A673 (cell line): ENCODE measurements around the gene PLTP.

Experiments
- EZH2 ChIP-seq: fragments of 200-600 bp; sonication (generic); IDR thresholded peaks from 2 replicates; pipeline ENCODE4 v1.6.1; 2017; ENCODE audit warnings: borderline replicate concordance, low read depth, mild to moderate bottlenecking, mixed read lengths, antibody characterized with exemption, low read length; ENCODE audit not compliant: poor library complexity, severe bottlenecking
- TF ChIP-seq, protein P1 (sequence below): fragments of 300-800, 200-600 bp; sonication (generic); conservative IDR thresholded peaks from 2 replicates; pipeline ENCODE4 v1.5.1; 2017; ENCODE audit warnings: low read depth, mild to moderate bottlenecking, antibody characterized with exemption, low read length, moderate library complexity, mixed read lengths

DNA sequence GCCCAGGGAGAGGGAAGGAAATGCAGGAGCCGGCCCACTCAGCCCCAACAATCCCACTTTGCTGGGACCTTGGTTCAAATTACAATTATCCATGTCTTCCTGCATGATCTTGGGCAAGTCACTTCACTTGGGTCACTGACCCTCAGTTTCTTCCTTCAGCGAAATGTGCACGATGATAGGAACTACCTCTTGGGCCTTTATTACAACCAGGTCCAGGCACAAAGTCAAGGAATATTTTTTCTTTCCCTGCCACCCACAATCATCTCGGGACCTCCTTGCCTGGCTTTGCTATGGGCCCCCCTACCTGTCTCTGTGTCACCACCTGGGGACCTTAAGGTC is 358 bp upstream of the PLTP start:
- TF ChIP-seq, protein P1, sequence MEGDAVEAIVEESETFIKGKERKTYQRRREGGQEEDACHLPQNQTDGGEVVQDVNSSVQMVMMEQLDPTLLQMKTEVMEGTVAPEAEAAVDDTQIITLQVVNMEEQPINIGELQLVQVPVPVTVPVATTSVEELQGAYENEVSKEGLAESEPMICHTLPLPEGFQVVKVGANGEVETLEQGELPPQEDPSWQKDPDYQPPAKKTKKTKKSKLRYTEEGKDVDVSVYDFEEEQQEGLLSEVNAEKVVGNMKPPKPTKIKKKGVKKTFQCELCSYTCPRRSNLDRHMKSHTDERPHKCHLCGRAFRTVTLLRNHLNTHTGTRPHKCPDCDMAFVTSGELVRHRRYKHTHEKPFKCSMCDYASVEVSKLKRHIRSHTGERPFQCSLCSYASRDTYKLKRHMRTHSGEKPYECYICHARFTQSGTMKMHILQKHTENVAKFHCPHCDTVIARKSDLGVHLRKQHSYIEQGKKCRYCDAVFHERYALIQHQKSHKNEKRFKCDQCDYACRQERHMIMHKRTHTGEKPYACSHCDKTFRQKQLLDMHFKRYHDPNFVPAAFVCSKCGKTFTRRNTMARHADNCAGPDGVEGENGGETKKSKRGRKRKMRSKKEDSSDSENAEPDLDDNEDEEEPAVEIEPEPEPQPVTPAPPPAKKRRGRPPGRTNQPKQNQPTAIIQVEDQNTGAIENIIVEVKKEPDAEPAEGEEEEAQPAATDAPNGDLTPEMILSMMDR: no peak
- TF ChIP-seq EZH2: no peak
